ENCODE data around the gene PUS10.

PUS10 gene

GRCh38 chr2:60957224-60957623 lies 60.8 kb downstream of the PUS10 start:
- Histone ChIP-seq H3K36me3 (ENCODE audit: control insufficient read depth, insufficient read depth, low read length) (no peaks in the 10 kb centered on the region), H3K9ac (ENCODE audit: low read length) (no peak overlapping the region), H3K27ac (ENCODE audit: low read depth, low read length) (no peak overlapping the region), H3K4me3 (ENCODE audit: low read depth, low read length) (no peak overlapping the region), H3K4me1 (ENCODE audit: control insufficient read depth, insufficient read depth, low read length) (no peaks in the 10 kb centered on the region; the same call in 1 of the 2 replicates), H3K27me3 (ENCODE audit: control insufficient read depth, insufficient read depth, low read length) (no peaks in the 10 kb centered on the region), H3K9me3 (ENCODE audit: control insufficient read depth, insufficient read depth, low read depth, low read length) (no peaks in the 10 kb centered on the region)

GRCh38 chr2:60954139-60954538 lies 63.9 kb downstream of the PUS10 start:
- no peaks in the 10 kb centered on the region for H3K27me3 ChIP-seq (ENCODE audit: control insufficient read depth, insufficient read depth, low read length)

GRCh38 chr2:60948926-60949579 lies 69.0 kb downstream of the PUS10 start:
- no peak overlapping the region for H3K27ac ChIP-seq (ENCODE audit: low read depth, low read length)
- peaks cover 10% of the 10 kb centered on the region for H3K9me3 ChIP-seq (ENCODE audit: control insufficient read depth, insufficient read depth, low read depth, low read length)

More at GRCh38 chr2:60954139-60954538, 63.9 kb downstream of the PUS10 start:
- Histone ChIP-seq H3K9ac (ENCODE audit: low read length) (no peak overlapping the region), H3K4me3 (ENCODE audit: low read depth, low read length) (no peak overlapping the region), H3K27ac (ENCODE audit: low read depth, low read length) (no peak overlapping the region), H3K9me3 (ENCODE audit: control insufficient read depth, insufficient read depth, low read depth, low read length) (peaks cover 10% of the 10 kb centered on the region), H3K36me3 (ENCODE audit: control insufficient read depth, insufficient read depth, low read length) (no peaks in the 10 kb centered on the region), H3K4me1 (ENCODE audit: control insufficient read depth, insufficient read depth, low read length) (no peaks in the 10 kb centered on the region)

GRCh38 chr2:60948161-60948560 lies 69.9 kb downstream of the PUS10 start:
- no peak overlapping the region for H3K27ac ChIP-seq (ENCODE audit: low read depth, low read length)
- H3K9ac ChIP-seq (ENCODE audit: low read length): no peak overlapping the region
- H3K4me3 ChIP-seq (ENCODE audit: low read depth, low read length): no peak overlapping the region
- no peaks in the 10 kb centered on the region for H3K4me1 ChIP-seq (ENCODE audit: control insufficient read depth, insufficient read depth, low read length)
- no peaks in the 10 kb centered on the region for H3K27me3 ChIP-seq (ENCODE audit: control insufficient read depth, insufficient read depth, low read length)
- peaks cover 10% of the 10 kb centered on the region for H3K9me3 ChIP-seq (ENCODE audit: control insufficient read depth, insufficient read depth, low read depth, low read length)
- no peaks in the 10 kb centered on the region; the same call in 1 of the 2 replicates for H3K36me3 ChIP-seq (ENCODE audit: control insufficient read depth, insufficient read depth, low read length)

More at GRCh38 chr2:60948926-60949579, 69.0 kb downstream of the PUS10 start:
- Histone ChIP-seq H3K27me3 (ENCODE audit: control insufficient read depth, insufficient read depth, low read length) (no peaks in the 10 kb centered on the region), H3K36me3 (ENCODE audit: control insufficient read depth, insufficient read depth, low read length) (no peaks in the 10 kb centered on the region; the same call in 1 of the 2 replicates), H3K4me3 (ENCODE audit: low read depth, low read length) (no peak overlapping the region), H3K9ac (ENCODE audit: low read length) (no peak overlapping the region), H3K4me1 (ENCODE audit: control insufficient read depth, insufficient read depth, low read length) (no peaks in the 10 kb centered on the region)

GRCh38 chr2:60947056-60947455 lies 71.0 kb downstream of the PUS10 start:
- no peak overlapping the region for H3K4me3 ChIP-seq (ENCODE audit: low read depth, low read length)
- H3K27me3 ChIP-seq (ENCODE audit: control insufficient read depth, insufficient read depth, low read length): no peaks in the 10 kb centered on the region
- H3K36me3 ChIP-seq (ENCODE audit: control insufficient read depth, insufficient read depth, low read length): no peaks in the 10 kb centered on the region; the same call in 1 of the 2 replicates
- H3K4me1 ChIP-seq (ENCODE audit: control insufficient read depth, insufficient read depth, low read length): no peaks in the 10 kb centered on the region
- no peak overlapping the region for H3K9ac ChIP-seq (ENCODE audit: low read length)
- no peak overlapping the region for H3K27ac ChIP-seq (ENCODE audit: low read depth, low read length)
- H3K9me3 ChIP-seq (ENCODE audit: control insufficient read depth, insufficient read depth, low read depth, low read length): peaks cover 10% of the 10 kb centered on the region

- H3K4me3 ChIP-seq (ENCODE audit: low read depth, low read length): no peak overlapping the region
- no peak overlapping the region for H3K9ac ChIP-seq (ENCODE audit: low read length)
- H3K27ac ChIP-seq (ENCODE audit: low read depth, low read length): no peak overlapping the region
- H3K9me3 ChIP-seq (ENCODE audit: control insufficient read depth, insufficient read depth, low read depth, low read length): no peaks in the 10 kb centered on the region
- H3K4me1 ChIP-seq (ENCODE audit: control insufficient read depth, insufficient read depth, low read length): no peaks in the 10 kb centered on the region
- H3K27me3 ChIP-seq (ENCODE audit: control insufficient read depth, insufficient read depth, low read length): no peaks in the 10 kb centered on the region
- no peaks in the 10 kb centered on the region; the same call in 1 of the 2 replicates for H3K36me3 ChIP-seq (ENCODE audit: control insufficient read depth, insufficient read depth, low read length)
Measured at GRCh38 chr2:60945341-60945740, 72.7 kb downstream of the PUS10 start.

GRCh38 chr2:60939622-60940021 lies 78.4 kb downstream of the PUS10 start:
- Histone ChIP-seq H3K9ac (ENCODE audit: low read length) (no peak overlapping the region), H3K27me3 (ENCODE audit: control insufficient read depth, insufficient read depth, low read length) (no peaks in the 10 kb centered on the region), H3K27ac (ENCODE audit: low read depth, low read length) (no peak overlapping the region), H3K9me3 (ENCODE audit: control insufficient read depth, insufficient read depth, low read depth, low read length) (no peaks in the 10 kb centered on the region), H3K4me1 (ENCODE audit: control insufficient read depth, insufficient read depth, low read length) (no peaks in the 10 kb centered on the region), H3K4me3 (ENCODE audit: low read depth, low read length) (no peak overlapping the region), H3K36me3 (ENCODE audit: control insufficient read depth, insufficient read depth, low read length) (no peaks in the 10 kb centered on the region)

- Histone ChIP-seq H3K27ac (ENCODE audit: low read depth, low read length) (no peak overlapping the region), H3K4me3 (ENCODE audit: low read depth, low read length) (no peak overlapping the region), H3K36me3 (ENCODE audit: control insufficient read depth, insufficient read depth, low read length) (no peaks in the 10 kb centered on the region), H3K9me3 (ENCODE audit: control insufficient read depth, insufficient read depth, low read depth, low read length) (no peaks in the 10 kb centered on the region), H3K9ac (ENCODE audit: low read length) (no peak overlapping the region), H3K4me1 (ENCODE audit: control insufficient read depth, insufficient read depth, low read length) (no peaks in the 10 kb centered on the region), H3K27me3 (ENCODE audit: control insufficient read depth, insufficient read depth, low read length) (no peaks in the 10 kb centered on the region)
Measured at GRCh38 chr2:60938301-60938700, 79.8 kb downstream of the PUS10 start.

GRCh38 chr2:60936757-60937156 lies 81.3 kb downstream of the PUS10 start:
- Histone ChIP-seq H3K4me1 (ENCODE audit: control insufficient read depth, insufficient read depth, low read length) (no peaks in the 10 kb centered on the region), H3K9me3 (ENCODE audit: control insufficient read depth, insufficient read depth, low read depth, low read length) (no peaks in the 10 kb centered on the region), H3K4me3 (ENCODE audit: low read depth, low read length) (no peak overlapping the region), H3K27me3 (ENCODE audit: control insufficient read depth, insufficient read depth, low read length) (no peaks in the 10 kb centered on the region), H3K9ac (ENCODE audit: low read length) (no peak overlapping the region), H3K36me3 (ENCODE audit: control insufficient read depth, insufficient read depth, low read length) (no peaks in the 10 kb centered on the region), H3K27ac (ENCODE audit: low read depth, low read length) (no peak overlapping the region)

- no peaks in the 10 kb centered on the region for H3K27me3 ChIP-seq (ENCODE audit: control insufficient read depth, insufficient read depth, low read length)
- H3K27ac ChIP-seq (ENCODE audit: low read depth, low read length): no peak overlapping the region
- no peaks in the 10 kb centered on the region for H3K9me3 ChIP-seq (ENCODE audit: control insufficient read depth, insufficient read depth, low read depth, low read length)
- no peaks in the 10 kb centered on the region for H3K36me3 ChIP-seq (ENCODE audit: control insufficient read depth, insufficient read depth, low read length)
- H3K9ac ChIP-seq (ENCODE audit: low read length): no peak overlapping the region
- no peak overlapping the region for H3K4me3 ChIP-seq (ENCODE audit: low read depth, low read length)
- no peaks in the 10 kb centered on the region for H3K4me1 ChIP-seq (ENCODE audit: control insufficient read depth, insufficient read depth, low read length)
Measured at GRCh38 chr2:60934165-60934722, 83.8 kb downstream of the PUS10 start.

- no peaks in the 10 kb centered on the region for H3K27me3 ChIP-seq (ENCODE audit: control insufficient read depth, insufficient read depth, low read length)
- no peaks in the 10 kb centered on the region for H3K4me1 ChIP-seq (ENCODE audit: control insufficient read depth, insufficient read depth, low read length)
- no peaks in the 10 kb centered on the region for H3K9me3 ChIP-seq (ENCODE audit: control insufficient read depth, insufficient read depth, low read depth, low read length)
- H3K9ac ChIP-seq (ENCODE audit: low read length): no peak overlapping the region
- no peak overlapping the region for H3K27ac ChIP-seq (ENCODE audit: low read depth, low read length)
- no peak overlapping the region for H3K4me3 ChIP-seq (ENCODE audit: low read depth, low read length)
- H3K36me3 ChIP-seq (ENCODE audit: control insufficient read depth, insufficient read depth, low read length): no peaks in the 10 kb centered on the region
Measured at GRCh38 chr2:60932954-60933353, 85.1 kb downstream of the PUS10 start.
